DOHH2 (cell line): ENCODE results near the gene ABCC11.

Source experiments
- H3F3A ChIP-seq: fragments of 200-600 bp; sonication (generic), shearing (Covaris generic); 2 replicates; pipeline ENCODE4 v1.6.0; 2016; ENCODE audit warnings: antibody characterized with exemption, mild to moderate bottlenecking; ENCODE audit not compliant: control insufficient read depth, insufficient read depth
- H3K27ac ChIP-seq: fragments of 200-600 bp; sonication (generic); 2 replicates; pipeline ENCODE4 v1.5.1; 2014; ENCODE audit warnings: low read depth, mild to moderate bottlenecking, low read length, moderate library complexity
- H3K27me3 ChIP-seq: fragments of 200-600 bp; sonication (generic); 2 replicates; pipeline ENCODE4 v1.6.1; 2014; ENCODE audit warnings: mild to moderate bottlenecking, low read length, mixed read lengths; ENCODE audit not compliant: control insufficient read depth
- H3K36me3 ChIP-seq: fragments of 200-600 bp; sonication (generic); 2 replicates; pipeline ENCODE4 v1.6.1; 2014; ENCODE audit warnings: mild to moderate bottlenecking, low read length, moderate library complexity, mixed read lengths; ENCODE audit not compliant: control insufficient read depth
- H3K4me1 ChIP-seq: fragments of 200-600 bp; sonication (generic); 2 replicates; pipeline ENCODE4 v1.6.1; 2014; ENCODE audit warnings: mild to moderate bottlenecking, low read length, mixed read lengths; ENCODE audit not compliant: control insufficient read depth
- H3K4me2 ChIP-seq: fragments of 200-600 bp; sonication (generic); 2 replicates; pipeline ENCODE4 v1.6.0; 2014; ENCODE audit warnings: mild to moderate bottlenecking, low read length, moderate library complexity
- H3K4me3 ChIP-seq: fragments of 200-600 bp; sonication (generic); 2 replicates; pipeline ENCODE4 v1.5.1; 2014; ENCODE audit warnings: mild to moderate bottlenecking, low read length, mixed read lengths
- H3K79me2 ChIP-seq: fragments of 200-600 bp; sonication (generic); 2 replicates; pipeline ENCODE4 v1.6.1; 2014; ENCODE audit warnings: mild to moderate bottlenecking, low read length, mixed read lengths; ENCODE audit not compliant: control insufficient read depth
- H3K9me2 ChIP-seq: fragments of 200-600 bp; sonication (generic); replicated peaks from 2 replicates; pipeline ENCODE4 v1.6.1; 2014; ENCODE audit warnings: mild to moderate bottlenecking, low read length, mixed read lengths; ENCODE audit not compliant: control insufficient read depth
- H3K9me3 ChIP-seq: fragments of 200-600 bp; sonication (generic); 2 replicates; pipeline ENCODE4 v1.6.1; 2014; ENCODE audit warnings: antibody characterized with exemption, low read length, mixed read lengths; ENCODE audit not compliant: control insufficient read depth, insufficient read depth
- H4K20me1 ChIP-seq: fragments of 200-600 bp; sonication (generic); 2 replicates; pipeline ENCODE4 v1.6.0; 2014; ENCODE audit warnings: low read depth, mild to moderate bottlenecking, antibody characterized with exemption, low read length, moderate library complexity; ENCODE audit not compliant: control insufficient read depth, insufficient read depth
- CTCF ChIP-seq: fragments of 200-600 bp; sonication (generic); IDR thresholded peaks from one replicate; pipeline ENCODE4 v1.5.1; 2014; ENCODE audit warnings: antibody characterized with exemption, mild to moderate bottlenecking, low read depth, low read length; ENCODE audit not compliant: poor library complexity, severe bottlenecking
- EZH2phosphoT487 ChIP-seq: fragments of 200-600 bp; sonication (generic); IDR thresholded peaks from 2 replicates; pipeline ENCODE4 v1.6.1; 2017; ENCODE audit warnings: borderline replicate concordance, mild to moderate bottlenecking, antibody characterized with exemption, low read length, moderate library complexity, mixed read lengths

ABCC11 gene

GRCh38 chr16:48146131-48146530 is 101.2 kb downstream of the ABCC11 start:
- Histone ChIP-seq H3K36me3 (no peaks in the 10 kb centered on the region), H3K4me1 (no peaks in the 10 kb centered on the region), H3K79me2 (no peaks in the 10 kb centered on the region), H3F3A (no peaks in the 10 kb centered on the region), H3K9me2 (no peaks in the 10 kb centered on the region), H3K4me3 (no peak overlapping the region), H3K27ac (no peak overlapping the region), H3K9me3 (no peaks in the 10 kb centered on the region; the same call in 1 of the 2 replicates), H4K20me1 (no peaks in the 10 kb centered on the region), H3K4me2 (no peak overlapping the region), H3K27me3 (no peaks in the 10 kb centered on the region)
- TF ChIP-seq EZH2phosphoT487 (no peak), CTCF (no peak)

- no peaks in the 10 kb centered on the region for H3K79me2 ChIP-seq
- no peaks in the 10 kb centered on the region for H3K27me3 ChIP-seq
- no peak overlapping the region for H3K4me2 ChIP-seq
- H4K20me1 ChIP-seq, result no peaks in the 10 kb centered on the region
- no peaks in the 10 kb centered on the region for H3K9me3 ChIP-seq
- no peaks in the 10 kb centered on the region for H3F3A ChIP-seq
- no peaks in the 10 kb centered on the region for H3K4me1 ChIP-seq
- H3K27ac ChIP-seq, result no peak overlapping the region
- no peak overlapping the region for H3K4me3 ChIP-seq
- H3K36me3 ChIP-seq, result no peaks in the 10 kb centered on the region
- no peaks in the 10 kb centered on the region for H3K9me2 ChIP-seq
- TF ChIP-seq CTCF (no peak), EZH2phosphoT487 (no peak)
Measured at GRCh38 chr16:48143812-48144368, 103.4 kb downstream of the ABCC11 start.

GRCh38 chr16:48140821-48141220 is 106.5 kb downstream of the ABCC11 start:
- H3K4me1 ChIP-seq, result no peaks in the 10 kb centered on the region
- no peaks in the 10 kb centered on the region for H3K36me3 ChIP-seq
- H3K27me3 ChIP-seq, result no peaks in the 10 kb centered on the region
- no peak for TF ChIP-seq CTCF
- H3K79me2 ChIP-seq, result no peaks in the 10 kb centered on the region
- no peaks in the 10 kb centered on the region for H3F3A ChIP-seq
- H3K9me3 ChIP-seq, result no peaks in the 10 kb centered on the region
- no peaks in the 10 kb centered on the region for H3K9me2 ChIP-seq
- no peak overlapping the region for H3K4me3 ChIP-seq
- no peaks in the 10 kb centered on the region for H4K20me1 ChIP-seq
- H3K4me2 ChIP-seq, result no peak overlapping the region
- no peak overlapping the region for H3K27ac ChIP-seq
